Activated B cell treated with CpG ODN at 0.5 μM for 24 hours (primary cell): ENCODE results near the gene ISL2. TPM values are rescaled to one million over a fixed set of nuclear protein-coding genes. Genes with fewer than 3 reads are reported as not detected.
"Not testable (repeated sequence)": the region's sequence is repeated elsewhere in the genome, so short reads cannot be mapped to it uniquely, and the experiment has no call there.

ENCODE experiments used
- ATAC-seq: fragments of 200-7000 bp; cut with Tn5 transposase; one replicate; pipeline ENCODE4 v1.10.0; 2021; ENCODE audit warnings: low read depth, mild to moderate bottlenecking, moderate library complexity
- CTCF ChIA-PET: fragments of 350-600 bp; sonication (Branson Sonifier 250); formaldehyde crosslinking; loops from one replicate; lab custom pipeline; 2021; ENCODE audit warnings: antibody characterized with exemption; lab: Charles Lee
- POLR2A ChIA-PET: fragments of 350-600 bp; sonication (Branson Sonifier 250); formaldehyde crosslinking; loops from one replicate; lab custom pipeline; 2021; ENCODE audit warnings: antibody characterized with exemption; lab: Charles Lee
- DNase-seq: peaks from one replicate; pipeline ENCODE4 v3.0.0; 2022
- H3K27ac Mint-ChIP-seq: one replicate; pipeline ENCODE4 v1.8.0; 2020; ENCODE audit warnings: mixed read lengths
- H3K27me3 Mint-ChIP-seq: one replicate; pipeline ENCODE4 v1.8.0; 2021; ENCODE audit warnings: mixed read lengths
- H3K36me3 Mint-ChIP-seq: one replicate; pipeline ENCODE4 v1.8.0; 2021; ENCODE audit warnings: low read depth, mixed read lengths
- H3K4me1 Mint-ChIP-seq: one replicate; pipeline ENCODE4 v1.8.0; 2021; ENCODE audit warnings: mixed read lengths
- H3K4me3 Mint-ChIP-seq: one replicate; pipeline ENCODE4 v1.8.0; 2020; ENCODE audit warnings: mild to moderate bottlenecking, mixed read lengths
- H3K9me3 Mint-ChIP-seq: one replicate; pipeline ENCODE4 v1.8.0; 2020; ENCODE audit warnings: mixed read lengths
- intact Hi-C: fragments of 100-400 bp; cut with micrococcal nuclease; formaldehyde crosslinking; loops from one replicate; pipeline ENCODE4 v1.15.1; 2024
- total RNA-seq: library from RNA; stranded (reverse); gene quantifications from 2 replicates; pipeline ENCODE4 v1.2.3, GENCODE V29; 2022
- TF ChIP-seq, protein P1 (sequence below): fragments of 200-600 bp; IDR thresholded peaks from one replicate; pipeline ENCODE4 v1.8.0; 2022; ENCODE audit warnings: antibody characterized with exemption, mild to moderate bottlenecking

Gene ISL2
- total RNA-seq, 1 donor from 2014 or later, result 0.35 TPM

- DNase-seq (peak; percentile 90), ATAC-seq (peak; percentile 97)
- TF ChIP-seq, protein P1, sequence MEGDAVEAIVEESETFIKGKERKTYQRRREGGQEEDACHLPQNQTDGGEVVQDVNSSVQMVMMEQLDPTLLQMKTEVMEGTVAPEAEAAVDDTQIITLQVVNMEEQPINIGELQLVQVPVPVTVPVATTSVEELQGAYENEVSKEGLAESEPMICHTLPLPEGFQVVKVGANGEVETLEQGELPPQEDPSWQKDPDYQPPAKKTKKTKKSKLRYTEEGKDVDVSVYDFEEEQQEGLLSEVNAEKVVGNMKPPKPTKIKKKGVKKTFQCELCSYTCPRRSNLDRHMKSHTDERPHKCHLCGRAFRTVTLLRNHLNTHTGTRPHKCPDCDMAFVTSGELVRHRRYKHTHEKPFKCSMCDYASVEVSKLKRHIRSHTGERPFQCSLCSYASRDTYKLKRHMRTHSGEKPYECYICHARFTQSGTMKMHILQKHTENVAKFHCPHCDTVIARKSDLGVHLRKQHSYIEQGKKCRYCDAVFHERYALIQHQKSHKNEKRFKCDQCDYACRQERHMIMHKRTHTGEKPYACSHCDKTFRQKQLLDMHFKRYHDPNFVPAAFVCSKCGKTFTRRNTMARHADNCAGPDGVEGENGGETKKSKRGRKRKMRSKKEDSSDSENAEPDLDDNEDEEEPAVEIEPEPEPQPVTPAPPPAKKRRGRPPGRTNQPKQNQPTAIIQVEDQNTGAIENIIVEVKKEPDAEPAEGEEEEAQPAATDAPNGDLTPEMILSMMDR, result no peak
- ChIA-PET CTCF (no interaction called here), POLR2A (interaction anchor here (1.0 to 1.9 kb wide), 2 partner anchors 25 to 29 kb away, joined by 11 to 16 read pairs; partner anchors contain the start of gene ISL2)
- H3K9me3 Mint-ChIP-seq, result no peaks in the 10 kb centered on the region
- H3K27ac Mint-ChIP-seq, result peak within 1 kb of the TSS; percentile 82
- H3K36me3 Mint-ChIP-seq, result peaks cover 9% of the 10 kb centered on the region
- peak within 1 kb of the TSS; percentile 89 for H3K4me3 Mint-ChIP-seq
- no peaks in the 10 kb centered on the region for H3K27me3 Mint-ChIP-seq
- intact Hi-C loops, result loop anchor here (1.0 to 10.0 kb wide), 4 partner anchors 24 to 753 kb away; partner anchors contain the start of gene RCN2
- peaks cover 35% of the 10 kb centered on the region for H3K4me1 Mint-ChIP-seq
Observed at GRCh38 chr15:76311100-76311953, 25.2 kb upstream of the ISL2 start, which contains the start of gene ETFA. Gene ETFA (minus strand): TSS chr15:76311469. CDS start chr15:76311388, 81 bp downstream.

DNA sequence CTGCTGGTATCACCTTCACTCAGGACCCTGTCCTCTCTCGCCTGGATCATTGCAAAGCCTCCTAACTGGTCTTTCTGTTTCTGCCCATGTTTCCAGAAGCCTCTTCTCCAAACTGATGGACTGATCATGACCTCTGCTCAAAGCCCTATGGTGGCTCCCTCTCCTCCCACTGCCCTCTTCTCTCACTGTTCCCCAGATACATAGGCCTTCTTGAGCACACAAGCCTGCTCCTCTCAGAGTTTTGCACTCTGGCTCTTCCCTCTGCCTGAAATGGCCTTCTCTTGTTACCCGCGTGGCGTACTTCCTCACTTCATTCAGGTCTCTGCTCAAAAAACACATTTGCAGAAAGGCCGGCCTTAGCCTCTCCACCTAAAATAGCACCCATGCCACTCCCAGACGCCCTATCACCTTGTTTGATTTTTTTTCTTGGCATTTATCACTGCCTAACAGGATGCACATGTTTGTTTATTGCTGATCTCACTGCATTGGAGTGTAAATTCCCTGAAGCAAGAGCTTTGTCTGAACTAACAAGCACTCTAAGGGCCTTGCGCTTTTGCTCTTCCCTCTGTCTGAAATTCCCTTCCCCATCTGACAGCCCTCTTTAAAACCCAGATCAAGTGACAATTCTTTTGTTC lies 23.9 kb upstream of the ISL2 start:
- no peak for ATAC-seq
- H3K36me3 Mint-ChIP-seq, result peaks cover 9% of the 10 kb centered on the region
- no peak for DNase-seq
- TF ChIP-seq, protein P1, result no peak
- ChIA-PET CTCF (no interaction called here), POLR2A (no interaction called here)
- no peaks in the 10 kb centered on the region for H3K9me3 Mint-ChIP-seq
- intact Hi-C loops, result loop anchor here (10.0 kb wide), 2 partner anchors 622 to 752 kb away; partner anchors contain the start of gene RCN2
- peak overlapping the region; percentile 7 for H3K4me3 Mint-ChIP-seq
- no peaks in the 10 kb centered on the region for H3K27me3 Mint-ChIP-seq
- no peak overlapping the region for H3K27ac Mint-ChIP-seq
- H3K4me1 Mint-ChIP-seq, result peaks cover 32% of the 10 kb centered on the region

GRCh38 chr15:76313175-76313567 lies 23.4 kb upstream of the ISL2 start:
- H3K36me3 Mint-ChIP-seq, POLR2A ChIA-PET, ATAC-seq, CTCF ChIA-PET, H3K9me3 Mint-ChIP-seq, H3K27ac Mint-ChIP-seq, H3K4me3 Mint-ChIP-seq, DNase-seq, H3K27me3 Mint-ChIP-seq: not testable (repeated sequence)
- peaks cover 30% of the 10 kb centered on the region for H3K4me1 Mint-ChIP-seq
- intact Hi-C loops, result loop anchor here (10.0 kb wide), 2 partner anchors 622 to 752 kb away; partner anchors contain the start of gene RCN2

DNA sequence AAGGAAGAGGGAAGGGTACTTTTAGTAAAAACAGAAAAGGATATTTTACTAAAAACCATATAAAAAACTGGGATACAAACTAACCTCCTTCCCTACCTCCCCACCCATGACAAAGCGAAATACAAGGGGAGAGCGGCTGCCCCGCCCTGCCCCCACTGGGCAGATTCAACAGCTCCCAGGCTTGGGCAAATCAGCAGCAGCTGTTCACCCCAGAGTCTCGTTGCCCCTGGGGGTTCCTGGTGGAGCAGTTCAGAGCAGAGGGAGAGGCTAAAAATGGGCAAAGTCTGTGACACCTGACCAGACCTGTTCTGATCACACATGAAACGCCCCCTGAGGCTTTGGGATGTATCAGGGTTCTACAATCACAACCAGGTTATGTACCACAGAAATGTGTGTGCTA lies 22.8 kb upstream of the ISL2 start:
- Mint-ChIP-seq H3K27me3 (peaks cover 2% of the 10 kb centered on the region), H3K4me3 (no peak overlapping the region), H3K27ac (no peak overlapping the region), H3K36me3 (peaks cover 3% of the 10 kb centered on the region), H3K4me1 (peaks cover 24% of the 10 kb centered on the region), H3K9me3 (no peaks in the 10 kb centered on the region)
- ATAC-seq (no peak), DNase-seq (no peak)
- TF ChIP-seq, protein P1, result no peak
- ChIA-PET POLR2A (no interaction called here), CTCF (no interaction called here)
- intact Hi-C loops, result loop anchor here (10.0 kb wide), 2 partner anchors 621 to 751 kb away; partner anchors contain the start of gene RCN2

DNA sequence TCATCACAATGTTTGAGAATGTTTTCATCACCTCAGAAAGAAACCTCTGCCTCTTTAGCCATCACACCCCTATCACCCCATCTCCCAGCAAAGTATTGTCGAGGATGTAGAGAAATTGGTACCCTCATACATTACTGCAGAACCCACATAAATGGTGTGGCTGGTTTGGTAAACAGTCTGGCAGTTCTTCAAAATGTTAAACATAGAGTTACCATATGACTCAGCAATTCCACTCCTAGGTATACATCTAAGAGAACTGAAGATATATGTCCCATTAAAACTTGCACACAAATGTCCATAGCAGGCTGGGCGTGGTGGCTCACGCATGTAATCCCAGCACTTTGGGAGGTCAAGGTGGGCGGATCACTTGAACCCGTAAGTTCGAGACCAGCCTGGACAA lies 16.6 kb upstream of the ISL2 start:
- Mint-ChIP-seq H3K27ac (no peak overlapping the region), H3K4me1 (no peaks in the 10 kb centered on the region), H3K27me3 (peaks cover 22% of the 10 kb centered on the region), H3K36me3 (no peaks in the 10 kb centered on the region), H3K9me3 (no peaks in the 10 kb centered on the region), H3K4me3 (no peak overlapping the region)
- TF ChIP-seq, protein P1, result no peak
- no peak for ATAC-seq
- intact Hi-C loops, result no loop called here
- ChIA-PET CTCF (no interaction called here), POLR2A (no interaction called here)
- no peak for DNase-seq
